IPS-20b (cell line): ENCODE results near the gene MEGF11.

Experiments
- H3K27ac ChIP-seq: one replicate; pipeline ENCODE4 v1.5.1; 2013; ENCODE audit warnings: low read length
- H3K27me3 ChIP-seq: 2 replicates; pipeline ENCODE4 v1.6.1; 2013; ENCODE audit warnings: mild to moderate bottlenecking, low read length, inconsistent platforms; ENCODE audit not compliant: insufficient read depth
- H3K36me3 ChIP-seq: 2 replicates; pipeline ENCODE4 v1.6.1; 2013; ENCODE audit warnings: low read depth, mild to moderate bottlenecking, inconsistent platforms, low read length, moderate library complexity; ENCODE audit not compliant: insufficient read depth
- H3K4me1 ChIP-seq: 2 replicates; pipeline ENCODE4 v1.6.1; 2013; ENCODE audit warnings: mild to moderate bottlenecking, control low read depth, inconsistent platforms, low read length, moderate library complexity; ENCODE audit not compliant: insufficient read depth
- H3K4me3 ChIP-seq: 2 replicates; pipeline ENCODE4 v1.5.1; 2013; ENCODE audit warnings: mild to moderate bottlenecking, low read length, inconsistent platforms
- H3K9ac ChIP-seq: 2 replicates; pipeline ENCODE4 v1.6.1; 2013; ENCODE audit warnings: low read depth, mild to moderate bottlenecking, inconsistent platforms, low read length, moderate library complexity
- H3K9me3 ChIP-seq: 2 replicates; pipeline ENCODE4 v1.6.1; 2013; ENCODE audit warnings: mild to moderate bottlenecking, low read depth, low read length, inconsistent platforms; ENCODE audit not compliant: insufficient read depth

Gene MEGF11

DNA sequence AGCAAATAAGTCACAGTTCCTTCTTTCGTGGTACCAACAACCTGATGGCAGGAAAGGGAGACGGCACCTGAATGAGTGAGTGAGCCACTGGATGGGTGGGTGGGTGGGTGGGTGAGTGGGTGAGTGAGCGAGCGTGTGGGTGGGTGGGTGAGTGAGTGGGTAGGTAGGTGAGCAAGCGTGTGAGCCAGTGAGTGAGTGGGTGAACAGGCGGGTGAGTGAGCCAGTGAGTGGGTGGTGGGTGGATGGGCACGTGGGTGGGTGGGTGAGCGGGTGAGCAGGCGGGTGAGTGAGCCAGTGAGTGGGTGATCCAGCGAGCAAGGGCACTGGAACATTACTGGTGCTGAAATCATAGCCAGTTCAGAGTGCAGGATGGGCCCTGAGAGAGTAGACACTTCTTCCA, 152.8 kb downstream of the MEGF11 start:
- Histone ChIP-seq H3K27me3 (no peaks in the 10 kb centered on the region), H3K27ac (no peak overlapping the region), H3K9me3 (no peaks in the 10 kb centered on the region), H3K4me3 (no peak overlapping the region), H3K36me3 (no peaks in the 10 kb centered on the region), H3K4me1 (peaks cover 8% of the 10 kb centered on the region), H3K9ac (no peak overlapping the region)

GRCh38 chr15:66099950-66100671, 153.4 kb downstream of the MEGF11 start:
- Histone ChIP-seq H3K27me3 (no peaks in the 10 kb centered on the region), H3K4me3 (no peak overlapping the region), H3K36me3 (no peaks in the 10 kb centered on the region), H3K27ac (no peak overlapping the region), H3K4me1 (peaks cover 8% of the 10 kb centered on the region), H3K9me3 (no peaks in the 10 kb centered on the region), H3K9ac (no peak overlapping the region)

DNA sequence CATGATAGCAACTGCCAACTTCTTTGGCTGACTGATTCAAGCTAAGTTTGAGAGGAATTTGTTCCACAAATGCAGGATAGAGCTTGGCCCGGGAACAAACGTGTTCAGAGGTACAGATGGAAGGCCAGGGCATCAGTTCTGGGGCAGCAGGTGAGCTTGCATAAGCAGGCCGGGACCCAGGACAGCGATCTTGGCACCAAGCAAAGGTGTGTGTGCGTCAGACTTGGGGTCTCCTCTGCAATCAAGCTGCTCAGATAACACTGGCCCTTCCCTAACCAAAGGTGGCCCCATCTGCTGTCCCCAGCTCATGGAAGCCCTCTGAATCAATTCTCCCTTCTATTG, 155.6 kb downstream of the MEGF11 start:
- no peak overlapping the region for H3K27ac ChIP-seq
- H3K4me3 ChIP-seq = no peak overlapping the region
- H3K9ac ChIP-seq = no peak overlapping the region
- no peaks in the 10 kb centered on the region for H3K36me3 ChIP-seq
- no peaks in the 10 kb centered on the region for H3K9me3 ChIP-seq
- H3K4me1 ChIP-seq = peaks cover 8% of the 10 kb centered on the region
- H3K27me3 ChIP-seq = no peaks in the 10 kb centered on the region

- no peak overlapping the region for H3K9ac ChIP-seq
- no peaks in the 10 kb centered on the region for H3K9me3 ChIP-seq
- H3K4me1 ChIP-seq = peaks cover 8% of the 10 kb centered on the region
- H3K4me3 ChIP-seq = no peak overlapping the region
- H3K27ac ChIP-seq = no peak overlapping the region
- H3K27me3 ChIP-seq = no peaks in the 10 kb centered on the region
- no peaks in the 10 kb centered on the region for H3K36me3 ChIP-seq
Observed at GRCh38 chr15:66097151-66098021, 156.2 kb downstream of the MEGF11 start.

- peaks cover 6% of the 10 kb centered on the region for H3K4me1 ChIP-seq
- no peaks in the 10 kb centered on the region for H3K27me3 ChIP-seq
- no peak overlapping the region for H3K9ac ChIP-seq
- no peak overlapping the region for H3K27ac ChIP-seq
- H3K4me3 ChIP-seq = no peak overlapping the region
- H3K36me3 ChIP-seq = no peaks in the 10 kb centered on the region
- no peaks in the 10 kb centered on the region for H3K9me3 ChIP-seq
Observed at GRCh38 chr15:66096688-66097058, 156.9 kb downstream of the MEGF11 start.

GRCh38 chr15:66095871-66096687, 157.5 kb downstream of the MEGF11 start:
- Histone ChIP-seq H3K9me3 (no peaks in the 10 kb centered on the region), H3K27ac (no peak overlapping the region), H3K9ac (no peak overlapping the region), H3K4me3 (no peak overlapping the region), H3K36me3 (no peaks in the 10 kb centered on the region), H3K4me1 (no peaks in the 10 kb centered on the region), H3K27me3 (no peaks in the 10 kb centered on the region)

DNA sequence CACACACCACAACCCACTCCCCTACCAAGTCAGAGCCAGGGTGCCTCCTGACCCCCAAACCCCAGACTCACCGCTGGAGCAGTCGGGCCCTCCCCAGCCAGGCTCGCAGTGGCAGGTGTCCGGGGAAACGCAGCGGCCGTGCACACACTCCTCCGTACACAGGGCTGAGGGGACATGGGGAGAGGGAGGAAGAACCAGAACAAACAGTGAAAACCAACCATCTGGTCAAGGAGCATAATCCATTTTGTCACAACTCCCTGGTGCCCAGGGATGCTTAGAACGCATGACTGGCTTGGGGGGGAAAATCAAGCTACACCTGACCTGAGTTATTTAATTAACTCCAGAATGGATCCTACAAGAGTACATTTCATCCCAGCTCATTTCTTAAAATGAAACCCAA, 159.2 kb downstream of the MEGF11 start:
- Histone ChIP-seq H3K4me3 (no peak overlapping the region), H3K27ac (no peak overlapping the region), H3K4me1 (no peaks in the 10 kb centered on the region), H3K27me3 (no peaks in the 10 kb centered on the region), H3K9me3 (no peaks in the 10 kb centered on the region), H3K36me3 (no peaks in the 10 kb centered on the region), H3K9ac (no peak overlapping the region)

GRCh38 chr15:66092053-66093016, 161.2 kb downstream of the MEGF11 start:
- Histone ChIP-seq H3K36me3 (no peaks in the 10 kb centered on the region), H3K27me3 (no peaks in the 10 kb centered on the region), H3K9ac (no peak overlapping the region), H3K27ac (no peak overlapping the region), H3K4me3 (no peak overlapping the region), H3K4me1 (no peaks in the 10 kb centered on the region), H3K9me3 (no peaks in the 10 kb centered on the region)

DNA sequence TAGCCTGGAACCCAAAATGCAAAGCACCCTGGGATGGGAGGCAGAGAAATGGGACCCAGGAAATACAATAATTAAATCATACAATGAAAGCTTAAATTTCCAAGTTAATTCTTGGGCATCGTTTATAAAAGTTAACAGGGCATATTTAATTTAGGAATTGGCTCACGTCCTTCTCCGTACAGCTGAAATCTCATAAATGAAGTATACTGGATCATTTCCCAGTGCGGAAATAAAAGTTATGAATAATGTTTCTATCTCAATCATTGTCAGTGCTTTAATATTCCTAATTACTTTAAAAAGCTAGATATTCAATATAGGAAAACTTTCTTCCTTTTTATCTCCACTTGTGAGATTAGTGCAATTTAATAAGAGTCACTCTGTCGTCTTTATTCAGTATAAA, 164.0 kb downstream of the MEGF11 start:
- H3K9me3 ChIP-seq = no peaks in the 10 kb centered on the region; the same call in 1 of the 2 replicates
- H3K36me3 ChIP-seq = no peaks in the 10 kb centered on the region
- no peaks in the 10 kb centered on the region for H3K27me3 ChIP-seq
- no peak overlapping the region for H3K27ac ChIP-seq
- no peak overlapping the region for H3K4me3 ChIP-seq
- no peak overlapping the region for H3K9ac ChIP-seq
- H3K4me1 ChIP-seq = no peaks in the 10 kb centered on the region

- H3K4me1 ChIP-seq = no peaks in the 10 kb centered on the region
- no peak overlapping the region for H3K4me3 ChIP-seq
- H3K9me3 ChIP-seq = no peaks in the 10 kb centered on the region; the same call in 1 of the 2 replicates
- H3K27me3 ChIP-seq = no peaks in the 10 kb centered on the region
- no peak overlapping the region for H3K9ac ChIP-seq
- H3K27ac ChIP-seq = no peak overlapping the region
- no peaks in the 10 kb centered on the region for H3K36me3 ChIP-seq
Observed at GRCh38 chr15:66089049-66089448, 164.5 kb downstream of the MEGF11 start.

- Histone ChIP-seq H3K36me3 (no peaks in the 10 kb centered on the region), H3K9me3 (no peaks in the 10 kb centered on the region; the same call in 1 of the 2 replicates), H3K27me3 (no peaks in the 10 kb centered on the region), H3K4me3 (no peak overlapping the region), H3K4me1 (no peaks in the 10 kb centered on the region), H3K27ac (no peak overlapping the region), H3K9ac (no peak overlapping the region)
Observed at GRCh38 chr15:66085128-66085527, 168.4 kb downstream of the MEGF11 start.
